ENCODE data around the gene SLC22A13. TPM values are rescaled to one million over a fixed set of nuclear protein-coding genes. Genes with fewer than 3 reads are reported as not detected.

SLC22A13 gene
- total and polyA plus RNA-seq, 2 donors (not counting 3 experiments of a cell fraction or from before 2014, with no cell fraction given): 0.11 to 0.53 TPM

DNA sequence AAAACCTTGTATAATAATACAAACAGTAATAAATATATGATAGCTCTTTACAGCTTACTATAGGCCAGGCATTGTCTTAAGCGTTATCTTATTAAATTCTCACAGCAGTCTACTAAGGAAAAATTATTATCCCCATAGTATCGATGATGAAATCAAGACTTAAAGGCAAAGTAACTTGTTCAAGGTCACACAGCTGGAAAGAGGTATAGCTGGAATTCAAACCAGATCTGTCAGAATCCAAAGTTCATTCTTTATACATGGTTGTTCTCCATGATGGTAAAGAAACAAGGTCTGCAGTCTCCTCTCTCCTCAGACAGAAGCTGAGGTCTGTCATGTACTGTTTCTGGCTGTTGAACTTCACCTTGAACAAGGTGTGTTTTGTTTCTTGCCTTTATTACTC, 15.4 kb upstream of the SLC22A13 start:
- dilution Hi-C loops (cut with MboI; ENCODE audit: extremely low pct_ligation_motif_present, low sequenced_read_pairs): no loop called here

DNA sequence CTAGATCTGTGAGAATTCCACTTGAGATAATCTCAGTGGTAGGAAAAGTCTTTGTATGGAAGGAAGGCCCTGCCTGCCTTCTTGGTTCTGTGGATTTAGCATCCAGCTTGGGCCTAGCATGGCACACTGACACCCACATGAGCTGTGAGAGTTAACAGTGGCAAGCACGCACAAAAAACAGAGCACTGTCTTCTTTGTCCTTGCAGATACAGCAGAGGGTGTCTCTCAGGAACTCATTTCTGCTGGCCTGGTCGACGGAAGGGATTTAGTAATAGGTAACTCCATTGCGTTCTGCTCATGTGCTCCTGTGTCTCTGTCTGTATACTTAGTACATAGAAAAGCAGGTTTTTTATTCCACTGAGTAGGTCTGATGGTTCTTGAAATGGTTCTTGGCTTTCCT, 14.4 kb upstream of the SLC22A13 start:
- no TSS peak for BruUV-seq (replicated peaks)
- Histone ChIP-seq H3K4me1 (ENCODE audit: control insufficient read depth, extremely low read depth, insufficient read depth, low read length) (no peaks in the 10 kb centered on the region), H3K4me2 (ENCODE audit: insufficient read depth, low read length) (no peak overlapping the region), H4K20me1 (replicated peaks; ENCODE audit: control insufficient read depth, extremely low read depth, insufficient read depth, low read length) (no peaks in the 10 kb centered on the region), H2AFZ (ENCODE audit: low read depth, low read length) (no peak overlapping the region), H3K79me2 (ENCODE audit: control insufficient read depth, insufficient read depth, low read length) (no peaks in the 10 kb centered on the region), H3K4me3 (replicated peaks in 1 of 3; ENCODE audit: insufficient read depth in 1 of 3, low read depth in 1 of 3, low read length in 3 of 3) (no peak overlapping the region), H3K36me3 (ENCODE audit: control insufficient read depth in 2 of 2, extremely low read depth in 1 of 2, insufficient read depth in 2 of 2, low read length in 2 of 2) (peaks cover 14 to 22% of the 10 kb centered on the region in 2 experiments), H3K9me1 (replicated peaks; ENCODE audit: control insufficient read depth, extremely low read depth, insufficient read depth, low read length) (no peaks in the 10 kb centered on the region), H3K9me3 (replicated peaks; ENCODE audit: control insufficient read depth, insufficient read depth, low read length) (no peaks in the 10 kb centered on the region), H3K27ac (ENCODE audit: insufficient read depth, low read depth, low read length) (no peak overlapping the region), H3K9ac (replicated peaks; ENCODE audit: extremely low read depth, insufficient read depth, low read length) (no peak overlapping the region), H3K27me3 (ENCODE audit: control insufficient read depth in 2 of 2, insufficient read depth in 2 of 2, low read length in 2 of 2) (no peaks in the 10 kb centered on the region)
- CTCF ChIA-PET: no interaction called here
- FAIRE-seq (no peak), DNase-seq (ENCODE audit: low read depth, low spot score) (no peak)
- TF ChIP-seq, protein P1, sequence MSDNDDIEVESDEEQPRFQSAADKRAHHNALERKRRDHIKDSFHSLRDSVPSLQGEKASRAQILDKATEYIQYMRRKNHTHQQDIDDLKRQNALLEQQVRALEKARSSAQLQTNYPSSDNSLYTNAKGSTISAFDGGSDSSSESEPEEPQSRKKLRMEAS (IDR thresholded peaks at IDR 0.05; ENCODE audit: insufficient read depth, insufficient read length): no peak
- TF ChIP-seq GATA2 (IDR thresholded peaks at IDR 0.05; ENCODE audit: insufficient read depth, insufficient read length, low read depth, low read length) (no peak), POLR2A (IDR thresholded peaks at IDR 0.05; ENCODE audit: low read depth, low read length) (no peak), EZH2 (IDR thresholded peaks at IDR 0.05; ENCODE audit: borderline replicate concordance, low read depth, low read length, severe bottlenecking) (no peak), MYC (IDR thresholded peaks at IDR 0.05; ENCODE audit: low read depth, low read length) (no peak), JUN (IDR thresholded peaks at IDR 0.05; ENCODE audit: borderline replicate concordance, insufficient read depth, insufficient read length, low read depth) (no peak), FOS (IDR thresholded peaks at IDR 0.05; ENCODE audit: borderline replicate concordance, insufficient read depth, low read length) (no peak), POLR2AphosphoS5 (IDR thresholded peaks at IDR 0.05; ENCODE audit: insufficient read depth, low read depth, low read length) (no peak)
- TF ChIP-seq, protein P2, sequence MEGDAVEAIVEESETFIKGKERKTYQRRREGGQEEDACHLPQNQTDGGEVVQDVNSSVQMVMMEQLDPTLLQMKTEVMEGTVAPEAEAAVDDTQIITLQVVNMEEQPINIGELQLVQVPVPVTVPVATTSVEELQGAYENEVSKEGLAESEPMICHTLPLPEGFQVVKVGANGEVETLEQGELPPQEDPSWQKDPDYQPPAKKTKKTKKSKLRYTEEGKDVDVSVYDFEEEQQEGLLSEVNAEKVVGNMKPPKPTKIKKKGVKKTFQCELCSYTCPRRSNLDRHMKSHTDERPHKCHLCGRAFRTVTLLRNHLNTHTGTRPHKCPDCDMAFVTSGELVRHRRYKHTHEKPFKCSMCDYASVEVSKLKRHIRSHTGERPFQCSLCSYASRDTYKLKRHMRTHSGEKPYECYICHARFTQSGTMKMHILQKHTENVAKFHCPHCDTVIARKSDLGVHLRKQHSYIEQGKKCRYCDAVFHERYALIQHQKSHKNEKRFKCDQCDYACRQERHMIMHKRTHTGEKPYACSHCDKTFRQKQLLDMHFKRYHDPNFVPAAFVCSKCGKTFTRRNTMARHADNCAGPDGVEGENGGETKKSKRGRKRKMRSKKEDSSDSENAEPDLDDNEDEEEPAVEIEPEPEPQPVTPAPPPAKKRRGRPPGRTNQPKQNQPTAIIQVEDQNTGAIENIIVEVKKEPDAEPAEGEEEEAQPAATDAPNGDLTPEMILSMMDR (IDR thresholded peaks at IDR 0.05; ENCODE audit: extremely low read depth in 1 of 2, insufficient read depth in 1 of 2, low read depth in 1 of 2, low read length in 2 of 2): no peak
- intact Hi-C loops (cut with micrococcal nuclease) (no loop called here), dilution Hi-C loops (cut with MboI; ENCODE audit: extremely low pct_ligation_motif_present, low sequenced_read_pairs) (no loop called here)
- POLR2A ChIA-PET: no interaction called here

More for the DNA sequence above, 15.4 kb upstream of the SLC22A13 start:
- intact Hi-C loops (cut with micrococcal nuclease): no loop called here
- no TSS peak for BruUV-seq (replicated peaks)
- H3K4me1 ChIP-seq (ENCODE audit: control insufficient read depth, extremely low read depth, insufficient read depth, low read length): no peaks in the 10 kb centered on the region
- no peak overlapping the region for H3K27ac ChIP-seq (ENCODE audit: insufficient read depth, low read depth, low read length)
- ChIA-PET CTCF (no interaction called here), POLR2A (no interaction called here)
- H3K27me3 ChIP-seq (ENCODE audit: control insufficient read depth in 2 of 2, insufficient read depth in 2 of 2, low read length in 2 of 2): no peaks in the 10 kb centered on the region
- H2AFZ ChIP-seq (ENCODE audit: low read depth, low read length): no peak overlapping the region
- FAIRE-seq: no peak
- H3K4me3 ChIP-seq (replicated peaks in 1 of 3; ENCODE audit: insufficient read depth in 1 of 3, low read depth in 1 of 3, low read length in 3 of 3): no peak overlapping the region
- H3K9me3 ChIP-seq (replicated peaks; ENCODE audit: control insufficient read depth, insufficient read depth, low read length): no peaks in the 10 kb centered on the region
- no peak overlapping the region for H3K4me2 ChIP-seq (ENCODE audit: insufficient read depth, low read length)
- DNase-seq (ENCODE audit: low read depth, low spot score): no peak
- H4K20me1 ChIP-seq (replicated peaks; ENCODE audit: control insufficient read depth, extremely low read depth, insufficient read depth, low read length): no peaks in the 10 kb centered on the region
- H3K36me3 ChIP-seq (ENCODE audit: control insufficient read depth in 2 of 2, extremely low read depth in 1 of 2, insufficient read depth in 2 of 2, low read length in 2 of 2): peaks cover 14 to 25% of the 10 kb centered on the region in 2 experiments
- H3K9ac ChIP-seq (replicated peaks; ENCODE audit: extremely low read depth, insufficient read depth, low read length): no peak overlapping the region
- H3K9me1 ChIP-seq (replicated peaks; ENCODE audit: control insufficient read depth, extremely low read depth, insufficient read depth, low read length): no peaks in the 10 kb centered on the region
- TF ChIP-seq JUN (IDR thresholded peaks at IDR 0.05; ENCODE audit: borderline replicate concordance, insufficient read depth, insufficient read length, low read depth): no peak
- TF ChIP-seq, protein P2 (IDR thresholded peaks at IDR 0.05; ENCODE audit: extremely low read depth in 1 of 2, insufficient read depth in 1 of 2, low read depth in 1 of 2, low read length in 2 of 2): no peak
- TF ChIP-seq POLR2A (IDR thresholded peaks at IDR 0.05; ENCODE audit: low read depth, low read length): no peak
- no peaks in the 10 kb centered on the region for H3K79me2 ChIP-seq (ENCODE audit: control insufficient read depth, insufficient read depth, low read length)

Data from endothelial cell of umbilical vein (primary cell).